Cardiac muscle cell (in vitro differentiated cells and primary cell): Measurements from ENCODE around the gene GOLGA6L7. TPM values are rescaled to one million over a fixed set of nuclear protein-coding genes. Genes with fewer than 3 reads are reported as not detected.
"Not testable (repeated sequence)": the region's sequence is repeated elsewhere in the genome, so short reads cannot be mapped to it uniquely, and the experiment has no call there.

Experiments
- DNase-seq, 2 donors: peaks; one replicate each; pipeline versions ENCODE4 v3.0.0 to v3.0.0-alpha.2; 2010 to 2017; ENCODE audit warnings: low read depth in 1 of 2, low spot score in 1 of 2
- H3K27ac ChIP-seq: fragments of 200-600 bp; sonication (generic); 2 replicates; pipeline ENCODE4 v1.5.1; 2016
- H3K27me3 ChIP-seq: fragments of 200-600 bp; sonication (generic); 2 replicates; pipeline ENCODE4 v1.6.0; 2016; ENCODE audit warnings: control low read depth
- H3K36me3 ChIP-seq: fragments of 200-600 bp; sonication (generic); 2 replicates; pipeline ENCODE4 v1.5.1; 2016; ENCODE audit warnings: control low read depth
- H3K4me1 ChIP-seq: fragments of 200-600 bp; sonication (generic); 2 replicates; pipeline ENCODE4 v1.8.1; 2017; ENCODE audit warnings: low read depth, mild to moderate bottlenecking, mixed run types
- H3K4me3 ChIP-seq: fragments of 200-600 bp; sonication (generic); 2 replicates; pipeline ENCODE4 v1.5.1; 2016; ENCODE audit warnings: mild to moderate bottlenecking
- H3K9me3 ChIP-seq: fragments of 200-600 bp; sonication (generic); 2 replicates; pipeline ENCODE4 v1.5.1; 2017; ENCODE audit warnings: low read depth, mild to moderate bottlenecking, control low read depth
- CTCF ChIP-seq: IDR thresholded peaks from 2 replicates; pipeline ENCODE4 v1.5.1; 2012; ENCODE audit warnings: low read depth, mild to moderate bottlenecking, low read length
- polyA plus RNA-seq: library from polyadenylated mRNA; unstranded; fragments of >200 nt; fragmentation: Nextera tagmentation; extraction: Ambion mirVana; gene quantifications from 2 replicates; pipeline ENCODE4 v1.2.1, GENCODE V29; 2016
- total RNA-seq: library from RNA; depleted of rRNA; stranded (reverse); fragments of >200 nt; gene quantifications from 2 replicates; pipeline ENCODE4 v1.2.3, GENCODE V29; 2016

GOLGA6L7 gene
- total and polyA plus RNA-seq, 2 experiments from 2014 or later: 0.59 TPM; not detected in 1

- H3K4me1 ChIP-seq, H3K27ac ChIP-seq, H3K36me3 ChIP-seq, H3K27me3 ChIP-seq, H3K9me3 ChIP-seq, H3K4me3 ChIP-seq: not testable (repeated sequence)
- peak in 1 of 2 donors; percentile 37 for DNase-seq
- peak; percentile 28 for TF ChIP-seq CTCF
Measured at GRCh38 chr15:28794231-28794630, 54.2 kb downstream of the GOLGA6L7 start.

Other genes starting within 250 kb of the GOLGA6L7 start
- gene GOLGA8M, start 136.2 kb downstream of the GOLGA6L7 start, total RNA-seq: 0.36 TPM in 1 of 2 replicates, not detected in the other
- not detected in 2 replicates for gene GOLGA8M, start 136.2 kb downstream of the GOLGA6L7 start, polyA plus RNA-seq
- 25.9 and 33.2 TPM in 2 replicates for gene APBA2, start 37.3 kb upstream of the GOLGA6L7 start, total RNA-seq
- gene APBA2, start 37.3 kb upstream of the GOLGA6L7 start, polyA plus RNA-seq: 20.5 and 22.8 TPM in 2 replicates